Nephron (organoid): ENCODE data around the gene ZNF385C.

Experiments used
- H3K27ac Mint-ChIP-seq, 3 experiments: 2 replicates each; pipeline ENCODE4 v1.8.0; 2020; ENCODE audit warnings: mixed read lengths in 3 of 3, mild to moderate bottlenecking in 2 of 3, moderate library complexity in 1 of 3
- H3K27me3 Mint-ChIP-seq: 2 replicates; pipeline ENCODE4 v1.8.0; 2021; ENCODE audit warnings: low read depth, mild to moderate bottlenecking, moderate library complexity, mixed read lengths
- H3K36me3 Mint-ChIP-seq: 2 replicates; pipeline ENCODE4 v1.8.0; 2020; ENCODE audit warnings: low read depth, mixed read lengths
- H3K4me1 Mint-ChIP-seq: 2 replicates; pipeline ENCODE4 v1.8.0; 2020; ENCODE audit warnings: mixed read lengths
- H3K4me3 Mint-ChIP-seq, 3 experiments: 2 replicates each; pipeline ENCODE4 v1.8.0; 2020; ENCODE audit warnings: mild to moderate bottlenecking in 3 of 3, mixed read lengths in 3 of 3, moderate library complexity in 2 of 3
- H3K9me3 Mint-ChIP-seq: 2 replicates; pipeline ENCODE4 v1.8.0; 2020; ENCODE audit warnings: mixed read lengths
- CTCF ChIP-seq, 3 experiments: fragments of 200-600 bp; sonication (generic); IDR thresholded peaks; one replicate each; pipeline ENCODE4 v1.5.0; 2021; ENCODE audit warnings: antibody characterized with exemption in 3 of 3; ENCODE audit not compliant: unreplicated experiment in 3 of 3

Gene ZNF385C

DNA sequence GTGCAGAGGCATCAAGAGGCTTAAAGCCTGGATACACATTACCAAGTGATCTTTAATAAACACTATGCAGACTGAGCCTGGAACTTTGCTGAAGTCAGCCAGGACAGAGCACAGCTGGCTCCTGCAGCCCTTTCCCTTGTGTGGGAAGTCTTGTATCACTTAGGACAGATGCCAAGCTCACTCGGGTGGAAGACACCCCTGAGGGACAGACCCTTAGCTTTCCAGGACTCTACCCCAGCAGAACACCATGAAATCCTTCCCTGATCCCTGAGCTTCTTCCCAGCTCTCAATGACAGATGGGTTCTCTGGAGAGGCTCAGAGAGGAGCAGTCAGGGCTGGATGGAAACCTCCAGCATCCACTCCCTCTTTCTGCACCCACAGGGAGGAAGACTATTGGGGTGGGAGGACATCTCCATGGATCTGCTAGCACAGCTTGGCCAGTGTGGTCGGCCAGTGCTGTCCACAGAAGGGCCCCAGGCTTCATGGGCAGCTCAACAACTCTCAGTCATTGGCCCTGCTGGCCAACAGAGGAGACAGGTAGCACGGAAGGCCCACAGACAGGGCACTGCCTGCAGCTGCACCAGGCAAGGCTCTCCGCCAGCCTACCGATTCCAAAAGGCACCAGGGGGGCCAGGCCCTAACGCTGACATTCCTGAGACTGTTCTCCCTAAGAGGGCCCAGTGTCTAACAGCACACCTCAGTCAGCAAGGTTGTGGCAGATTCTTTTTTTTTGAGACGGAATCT is 40.6 kb upstream of the ZNF385C start:
- Mint-ChIP-seq H3K9me3 (no peaks in the 10 kb centered on the region), H3K27ac (peak overlapping the region; percentile 82 to 92 (median 82)), H3K27me3 (no peaks in the 10 kb centered on the region), H3K4me3 (no peak overlapping the region), H3K36me3 (peaks cover 19% of the 10 kb centered on the region), H3K4me1 (peaks cover 57% of the 10 kb centered on the region)
- TF ChIP-seq CTCF (IDR thresholded peaks at IDR 0.05; ENCODE audit: unreplicated experiment in 3 of 3): no peak

- H3K27me3 Mint-ChIP-seq: no peaks in the 10 kb centered on the region
Measured at GRCh38 chr17:42136654-42137051, 38.4 kb upstream of the ZNF385C start.

DNA sequence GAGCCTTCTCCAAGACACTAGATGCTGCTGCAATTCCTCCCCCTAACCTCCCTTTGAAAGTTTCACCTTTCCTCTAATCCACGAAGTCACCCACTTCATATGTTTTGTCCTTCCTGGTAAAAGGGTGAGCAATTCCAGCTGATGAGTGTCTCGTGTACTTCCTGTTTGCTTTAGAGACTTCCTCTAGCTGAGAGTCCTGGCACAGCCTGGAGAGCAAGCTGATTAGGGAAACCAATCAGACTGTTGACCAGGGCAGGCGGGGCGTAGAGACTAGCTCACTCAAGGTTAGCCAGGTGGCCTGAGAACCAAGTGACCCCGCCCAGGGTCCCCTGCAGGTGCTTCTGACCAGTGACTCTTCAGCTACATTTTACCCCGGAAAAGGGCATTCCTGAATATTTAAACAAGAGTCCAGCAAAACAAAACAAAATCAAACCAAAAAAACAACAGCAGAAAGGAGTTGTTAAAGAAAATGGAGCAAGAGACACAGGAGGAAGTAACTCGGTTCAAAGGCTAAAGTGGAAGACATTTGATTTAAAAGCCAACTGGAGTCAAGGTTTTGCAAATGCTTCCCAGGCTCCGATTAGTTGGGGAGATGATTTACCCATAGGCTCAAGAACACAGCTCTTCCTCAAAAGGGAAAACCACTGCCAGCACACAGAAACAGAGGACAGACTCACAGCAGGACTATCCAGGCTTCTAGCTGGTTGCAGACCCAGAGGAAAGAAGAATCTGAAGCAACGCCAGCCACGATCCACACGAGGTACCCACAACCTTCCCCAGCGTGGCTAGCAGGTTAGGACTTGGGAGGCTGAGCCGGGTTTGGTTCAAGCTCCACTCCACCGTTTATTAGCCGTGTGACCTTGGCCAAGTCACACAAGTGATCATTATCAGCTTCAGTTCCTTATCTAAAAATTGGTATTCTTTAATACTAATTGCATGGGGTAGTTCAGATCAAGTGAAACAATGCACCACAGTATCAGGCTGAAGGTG is 37.7 kb upstream of the ZNF385C start:
- Mint-ChIP-seq H3K27ac (peak overlapping the region; percentile 97), H3K36me3 (peaks cover 22% of the 10 kb centered on the region), H3K4me3 (peak overlapping the region in 2 of 3 experiments; percentile 24 to 52), H3K4me1 (peaks cover 51% of the 10 kb centered on the region), H3K9me3 (no peaks in the 10 kb centered on the region), H3K27me3 (no peaks in the 10 kb centered on the region)
- no peak for TF ChIP-seq CTCF (IDR thresholded peaks at IDR 0.05; ENCODE audit: unreplicated experiment in 3 of 3)

More at GRCh38 chr17:42136654-42137051, 38.4 kb upstream of the ZNF385C start:
- Mint-ChIP-seq H3K4me3 (no peak overlapping the region), H3K9me3 (no peaks in the 10 kb centered on the region), H3K4me1 (peaks cover 58% of the 10 kb centered on the region), H3K27ac (peak overlapping the region in 1 of 3 experiments; percentile 97), H3K36me3 (peaks cover 17% of the 10 kb centered on the region)
- TF ChIP-seq CTCF (IDR thresholded peaks at IDR 0.05; ENCODE audit: unreplicated experiment in 3 of 3): no peak

- no peak for TF ChIP-seq CTCF (IDR thresholded peaks at IDR 0.05; ENCODE audit: unreplicated experiment in 3 of 3)
- H3K27ac Mint-ChIP-seq: peak overlapping the region; percentile 97
Measured at GRCh38 chr17:42135151-42135550, 36.9 kb upstream of the ZNF385C start.

DNA sequence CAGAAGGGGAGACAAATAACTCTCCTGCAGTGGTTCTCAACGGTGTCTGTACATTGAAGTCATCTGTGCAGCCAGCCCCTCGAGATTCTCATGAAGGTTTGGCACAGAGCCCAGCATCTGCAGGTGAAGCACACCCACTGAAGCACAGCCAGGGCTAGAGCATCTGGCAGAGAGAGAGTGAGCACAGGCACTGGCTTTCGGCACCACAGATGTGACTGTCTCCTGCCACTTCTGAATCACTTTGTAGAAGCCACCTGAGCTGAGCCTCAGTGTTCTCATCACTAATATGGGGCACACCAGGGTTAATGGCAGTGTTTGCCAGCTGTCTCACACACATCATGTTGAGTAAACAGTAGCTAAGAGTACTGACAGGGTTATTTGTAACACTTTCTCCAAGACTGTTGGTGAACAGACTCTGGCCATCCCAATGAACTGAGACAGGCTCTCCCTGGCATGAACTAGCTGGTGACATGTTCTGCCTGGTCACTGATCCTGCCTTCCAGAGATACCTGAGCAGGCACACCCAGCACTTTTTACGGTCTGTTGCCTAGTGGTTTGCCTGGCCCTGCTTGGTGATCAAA is 35.3 kb upstream of the ZNF385C start:
- H3K4me1 Mint-ChIP-seq: peaks cover 38% of the 10 kb centered on the region
- TF ChIP-seq CTCF (IDR thresholded peaks at IDR 0.05; ENCODE audit: unreplicated experiment in 3 of 3): no peak
- peaks cover 39% of the 10 kb centered on the region for H3K36me3 Mint-ChIP-seq
- H3K27me3 Mint-ChIP-seq: no peaks in the 10 kb centered on the region
- no peak overlapping the region for H3K4me3 Mint-ChIP-seq
- H3K9me3 Mint-ChIP-seq: no peaks in the 10 kb centered on the region
- peak overlapping the region; percentile 40 to 90 (median 88) for H3K27ac Mint-ChIP-seq

More at GRCh38 chr17:42135151-42135550, 36.9 kb upstream of the ZNF385C start:
- H3K27me3 Mint-ChIP-seq: no peaks in the 10 kb centered on the region
- no peaks in the 10 kb centered on the region for H3K9me3 Mint-ChIP-seq
- H3K4me3 Mint-ChIP-seq: no peak overlapping the region
- H3K36me3 Mint-ChIP-seq: peaks cover 29% of the 10 kb centered on the region
- peaks cover 52% of the 10 kb centered on the region for H3K4me1 Mint-ChIP-seq
